ENCODE measurements around the gene KLHL4. TPM values are rescaled to one million over a fixed set of nuclear protein-coding genes. Genes with fewer than 3 reads are reported as not detected.
"Not testable (repeated sequence)": the region's sequence is repeated elsewhere in the genome, so short reads cannot be mapped to it uniquely, and the experiment has no call there.

Gene KLHL4
- total and polyA plus RNA-seq, 2 donors (not counting 1 experiment from before 2014, with no cell fraction given): not detected

GRCh38 chrX:87468941-87469340, 48.7 kb upstream of the KLHL4 start:
- CTCF ChIA-PET: no interaction called here
- intact Hi-C loops (cut with micrococcal nuclease): no loop called here
- no peaks in the 10 kb centered on the region for H3K9me3 Mint-ChIP-seq (ENCODE audit: insufficient read depth)

DNA sequence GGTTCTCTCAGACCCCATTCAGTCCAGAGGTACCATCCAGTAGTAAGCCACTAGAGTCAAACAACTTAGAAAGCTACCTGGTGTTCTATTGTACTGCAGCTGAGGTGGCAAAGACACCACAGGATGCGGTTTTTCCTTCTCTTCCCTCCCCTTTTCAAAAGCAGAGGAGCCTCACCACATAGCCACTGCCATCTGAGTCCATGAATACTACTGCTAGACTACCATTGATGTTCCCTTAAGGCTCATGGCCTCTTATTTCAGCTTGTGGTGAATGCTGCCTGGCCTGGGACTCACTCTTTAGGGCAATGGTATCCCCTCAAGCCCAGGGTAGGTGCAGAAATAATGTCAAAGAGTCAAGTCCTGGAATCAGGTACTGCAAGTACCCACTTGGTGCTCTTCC, 41.8 kb upstream of the KLHL4 start:
- no peaks in the 10 kb centered on the region for H4K20me1 ChIP-seq (ENCODE audit: control insufficient read depth, insufficient read depth, low read length, poor library complexity, severe bottlenecking)
- no peak overlapping the region for H3K4me3 Mint-ChIP-seq
- no peak for DNase-seq

More at GRCh38 chrX:87468941-87469340, 48.7 kb upstream of the KLHL4 start:
- Mint-ChIP-seq H3K27ac (no peak overlapping the region), H3K27me3 (no peaks in the 10 kb centered on the region), H3K4me3 (no peak overlapping the region), H3K4me1 (no peaks in the 10 kb centered on the region)
- Histone ChIP-seq H3K4me2 (replicated peaks; ENCODE audit: low read depth, low read length, poor library complexity, severe bottlenecking) (no peak overlapping the region), H3K9me3 (ENCODE audit: control extremely low read depth in 1 of 3, control insufficient read depth in 2 of 3, insufficient read depth in 1 of 3, low read length in 2 of 3) (no peaks in the 10 kb centered on the region), H3K36me3 (replicated peaks in 1 of 2; ENCODE audit: control extremely low read depth in 1 of 2, control insufficient read depth in 1 of 2, extremely low read depth in 1 of 2, insufficient read depth in 2 of 2, low read length in 1 of 2) (no peaks in the 10 kb centered on the region), H3K27me3 (replicated peaks in 1 of 4; ENCODE audit: control extremely low read depth in 1 of 4, control insufficient read depth in 3 of 4, insufficient read depth in 4 of 4, low read length in 3 of 4) (no peaks in the 10 kb centered on the region), H3K27ac (ENCODE audit: low read length in 2 of 2) (no peak overlapping the region), H2AFZ (ENCODE audit: insufficient read depth, low read depth, low read length, poor library complexity, severe bottlenecking) (no peak overlapping the region), H3K4me3 (ENCODE audit: control extremely low read depth in 1 of 5, extremely low read depth in 1 of 5, insufficient read depth in 1 of 5, low read depth in 2 of 5, low read length in 4 of 5) (no peak overlapping the region), H3K79me2 (ENCODE audit: control insufficient read depth, insufficient read depth, low read length) (no peaks in the 10 kb centered on the region), H3K9ac (ENCODE audit: low read length) (no peak overlapping the region), H3K4me1 (ENCODE audit: control insufficient read depth in 2 of 2, insufficient read depth in 2 of 2, low read length in 2 of 2) (no peaks in the 10 kb centered on the region), H4K20me1 (ENCODE audit: control insufficient read depth, insufficient read depth, low read length, poor library complexity, severe bottlenecking) (no peaks in the 10 kb centered on the region)
- no peak for ATAC-seq (ENCODE audit: low read depth)
- POLR2A ChIA-PET: no interaction called here
- TF ChIP-seq, protein P1, sequence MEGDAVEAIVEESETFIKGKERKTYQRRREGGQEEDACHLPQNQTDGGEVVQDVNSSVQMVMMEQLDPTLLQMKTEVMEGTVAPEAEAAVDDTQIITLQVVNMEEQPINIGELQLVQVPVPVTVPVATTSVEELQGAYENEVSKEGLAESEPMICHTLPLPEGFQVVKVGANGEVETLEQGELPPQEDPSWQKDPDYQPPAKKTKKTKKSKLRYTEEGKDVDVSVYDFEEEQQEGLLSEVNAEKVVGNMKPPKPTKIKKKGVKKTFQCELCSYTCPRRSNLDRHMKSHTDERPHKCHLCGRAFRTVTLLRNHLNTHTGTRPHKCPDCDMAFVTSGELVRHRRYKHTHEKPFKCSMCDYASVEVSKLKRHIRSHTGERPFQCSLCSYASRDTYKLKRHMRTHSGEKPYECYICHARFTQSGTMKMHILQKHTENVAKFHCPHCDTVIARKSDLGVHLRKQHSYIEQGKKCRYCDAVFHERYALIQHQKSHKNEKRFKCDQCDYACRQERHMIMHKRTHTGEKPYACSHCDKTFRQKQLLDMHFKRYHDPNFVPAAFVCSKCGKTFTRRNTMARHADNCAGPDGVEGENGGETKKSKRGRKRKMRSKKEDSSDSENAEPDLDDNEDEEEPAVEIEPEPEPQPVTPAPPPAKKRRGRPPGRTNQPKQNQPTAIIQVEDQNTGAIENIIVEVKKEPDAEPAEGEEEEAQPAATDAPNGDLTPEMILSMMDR (IDR thresholded peaks at IDR 0.05): no peak
- TF ChIP-seq EZH2 (IDR thresholded peaks at IDR 0.05; ENCODE audit: borderline replicate concordance, insufficient read depth, low read depth, low read length, poor library complexity, severe bottlenecking): no peak
- DNase-seq: no peak
- no CpG with 5 or more reads among the region's 2 CpGs for WGBS (ENCODE audit: insufficient coverage)

GRCh38 chrX:87478703-87479102, 38.9 kb upstream of the KLHL4 start:
- H3K9me3 Mint-ChIP-seq (ENCODE audit: insufficient read depth); H3K4me3 Mint-ChIP-seq; H3K36me3 ChIP-seq (replicated peaks in 1 of 2; ENCODE audit: control extremely low read depth in 1 of 2, control insufficient read depth in 1 of 2, extremely low read depth in 1 of 2, insufficient read depth in 2 of 2, low read length in 1 of 2); H3K9me3 ChIP-seq (ENCODE audit: control extremely low read depth in 1 of 3, control insufficient read depth in 2 of 3, insufficient read depth in 1 of 3, low read length in 2 of 3); H3K4me2 ChIP-seq (replicated peaks; ENCODE audit: low read depth, low read length, poor library complexity, severe bottlenecking); H3K27me3 ChIP-seq (replicated peaks in 1 of 4; ENCODE audit: control extremely low read depth in 1 of 4, control insufficient read depth in 3 of 4, insufficient read depth in 4 of 4, low read length in 3 of 4); H3K9ac ChIP-seq (ENCODE audit: low read length); POLR2A ChIA-PET; DNase-seq; intact Hi-C loops (cut with micrococcal nuclease); H3K4me3 ChIP-seq (ENCODE audit: control extremely low read depth in 1 of 5, extremely low read depth in 1 of 5, insufficient read depth in 1 of 5, low read depth in 2 of 5, low read length in 4 of 5); CTCF ChIA-PET; H3K4me1 ChIP-seq (ENCODE audit: control insufficient read depth in 2 of 2, insufficient read depth in 2 of 2, low read length in 2 of 2); H3K79me2 ChIP-seq (ENCODE audit: control insufficient read depth, insufficient read depth, low read length); H3K27me3 Mint-ChIP-seq; H3K4me1 Mint-ChIP-seq; ATAC-seq (ENCODE audit: low read depth); H3K27ac ChIP-seq (ENCODE audit: low read length in 2 of 2); H2AFZ ChIP-seq (ENCODE audit: insufficient read depth, low read depth, low read length, poor library complexity, severe bottlenecking); H3K27ac Mint-ChIP-seq; H4K20me1 ChIP-seq (ENCODE audit: control insufficient read depth, insufficient read depth, low read length, poor library complexity, severe bottlenecking): not testable (repeated sequence)
- WGBS (ENCODE audit: insufficient coverage): no CpG with 5 or more reads among the region's 16 CpGs

More for the DNA sequence above, 41.8 kb upstream of the KLHL4 start:
- Histone ChIP-seq H3K4me3 (ENCODE audit: control extremely low read depth in 1 of 5, extremely low read depth in 1 of 5, insufficient read depth in 1 of 5, low read depth in 2 of 5, low read length in 4 of 5) (no peak overlapping the region), H3K36me3 (replicated peaks in 1 of 2; ENCODE audit: control extremely low read depth in 1 of 2, control insufficient read depth in 1 of 2, extremely low read depth in 1 of 2, insufficient read depth in 2 of 2, low read length in 1 of 2) (no peaks in the 10 kb centered on the region), H3K27ac (ENCODE audit: low read length in 2 of 2) (no peak overlapping the region), H2AFZ (ENCODE audit: insufficient read depth, low read depth, low read length, poor library complexity, severe bottlenecking) (no peak overlapping the region), H3K9me3 (ENCODE audit: control extremely low read depth in 1 of 3, control insufficient read depth in 2 of 3, insufficient read depth in 1 of 3, low read length in 2 of 3) (peaks cover 0 to 4% (median 0%) of the 10 kb centered on the region in 3 donors), H3K4me2 (replicated peaks; ENCODE audit: low read depth, low read length, poor library complexity, severe bottlenecking) (no peak overlapping the region), H3K9ac (ENCODE audit: low read length) (no peak overlapping the region), H3K4me1 (ENCODE audit: control insufficient read depth in 2 of 2, insufficient read depth in 2 of 2, low read length in 2 of 2) (no peaks in the 10 kb centered on the region), H3K27me3 (replicated peaks in 1 of 4; ENCODE audit: control extremely low read depth in 1 of 4, control insufficient read depth in 3 of 4, insufficient read depth in 4 of 4, low read length in 3 of 4) (no peaks in the 10 kb centered on the region), H3K79me2 (ENCODE audit: control insufficient read depth, insufficient read depth, low read length) (no peaks in the 10 kb centered on the region)
- Mint-ChIP-seq H3K27ac (no peak overlapping the region), H3K27me3 (no peaks in the 10 kb centered on the region), H3K9me3 (ENCODE audit: insufficient read depth) (no peaks in the 10 kb centered on the region), H3K4me1 (no peaks in the 10 kb centered on the region)
- ChIA-PET CTCF (no interaction called here), POLR2A (no interaction called here)
- intact Hi-C loops (cut with micrococcal nuclease): no loop called here
- TF ChIP-seq, protein P1 (IDR thresholded peaks at IDR 0.05): no peak
- no peak for TF ChIP-seq EZH2 (IDR thresholded peaks at IDR 0.05; ENCODE audit: borderline replicate concordance, insufficient read depth, low read depth, low read length, poor library complexity, severe bottlenecking)
- 50% methylated on average over 1 of the region's 1 CpG for WGBS (ENCODE audit: insufficient coverage)
- ATAC-seq (ENCODE audit: low read depth): no peak
